SU-DHL-6 (cell line): ENCODE data around the gene NRP2.

ENCODE experiments used
- CTCF ChIP-seq: fragments of 200-600 bp; sonication (generic); IDR thresholded peaks from one replicate; pipeline ENCODE4 v1.5.1; 2017; ENCODE audit warnings: antibody characterized with exemption, mild to moderate bottlenecking, low read length, moderate library complexity; ENCODE audit not compliant: insufficient read depth, poor library complexity, severe bottlenecking
- EZH2phosphoT487 ChIP-seq: fragments of 200-600 bp; sonication (generic), shearing (Covaris generic); conservative IDR thresholded peaks from 2 replicates; pipeline ENCODE4 v1.6.1; 2018; ENCODE audit warnings: mild to moderate bottlenecking, antibody characterized with exemption, low read length, moderate library complexity, mixed read lengths

- TF ChIP-seq CTCF (no peak), EZH2phosphoT487 (no peak)
Observed at GRCh38 chr2:205659922-205660321, 22.4 kb upstream of the NRP2 start.
